ENCODE results near the gene NUBP2.
A peak's percentile ranks its signal among the peaks of the same experiment; 100 is the strongest.

NUBP2 gene, protein sequence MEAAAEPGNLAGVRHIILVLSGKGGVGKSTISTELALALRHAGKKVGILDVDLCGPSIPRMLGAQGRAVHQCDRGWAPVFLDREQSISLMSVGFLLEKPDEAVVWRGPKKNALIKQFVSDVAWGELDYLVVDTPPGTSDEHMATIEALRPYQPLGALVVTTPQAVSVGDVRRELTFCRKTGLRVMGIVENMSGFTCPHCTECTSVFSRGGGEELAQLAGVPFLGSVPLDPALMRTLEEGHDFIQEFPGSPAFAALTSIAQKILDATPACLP

GRCh38 chr16:1782408-1783264 is at the start of gene NUBP2, which contains the start of gene SPSB3:
Gene NUBP2 (plus strand): TSS chr16:1782960. CDS start chr16:1783021, 61 bp downstream.
Gene SPSB3 (minus strand): TSS chr16:1782571. CDS start chr16:1781483, 1,088 bp downstream.
- DNase-seq: peak; percentile 98

- no peak for DNase-seq
Observed at GRCh38 chr16:1734123-1734522, 48.6 kb upstream of the NUBP2 start.

GRCh38 chr16:1734816-1735215 is 47.9 kb upstream of the NUBP2 start:
- DNase-seq: no peak

DNA sequence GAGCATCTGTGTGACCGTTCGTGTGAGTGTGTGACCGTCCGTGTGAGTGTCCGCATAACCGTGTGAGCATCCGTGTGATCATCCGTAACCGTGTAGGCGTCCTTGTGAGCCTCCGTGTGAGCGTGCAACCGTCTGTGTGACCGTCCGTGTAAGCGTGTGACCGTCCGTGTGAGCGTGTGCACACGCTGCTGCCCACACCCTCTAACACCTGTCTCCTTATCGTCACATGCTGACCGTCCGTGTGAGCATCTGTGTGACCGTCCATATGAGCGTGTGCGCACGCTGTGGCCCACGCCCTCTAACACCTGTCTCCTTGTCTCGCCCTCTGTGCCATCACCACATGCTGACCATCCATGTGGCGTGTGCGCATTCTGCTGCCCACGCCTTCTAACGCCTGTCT is 42.5 kb upstream of the NUBP2 start:
- DNase-seq: no peak

- no peak for DNase-seq
Observed at GRCh38 chr16:1740781-1741490, 41.8 kb upstream of the NUBP2 start.

GRCh38 chr16:1741553-1742165 is 41.1 kb upstream of the NUBP2 start:
- DNase-seq: no peak

DNA sequence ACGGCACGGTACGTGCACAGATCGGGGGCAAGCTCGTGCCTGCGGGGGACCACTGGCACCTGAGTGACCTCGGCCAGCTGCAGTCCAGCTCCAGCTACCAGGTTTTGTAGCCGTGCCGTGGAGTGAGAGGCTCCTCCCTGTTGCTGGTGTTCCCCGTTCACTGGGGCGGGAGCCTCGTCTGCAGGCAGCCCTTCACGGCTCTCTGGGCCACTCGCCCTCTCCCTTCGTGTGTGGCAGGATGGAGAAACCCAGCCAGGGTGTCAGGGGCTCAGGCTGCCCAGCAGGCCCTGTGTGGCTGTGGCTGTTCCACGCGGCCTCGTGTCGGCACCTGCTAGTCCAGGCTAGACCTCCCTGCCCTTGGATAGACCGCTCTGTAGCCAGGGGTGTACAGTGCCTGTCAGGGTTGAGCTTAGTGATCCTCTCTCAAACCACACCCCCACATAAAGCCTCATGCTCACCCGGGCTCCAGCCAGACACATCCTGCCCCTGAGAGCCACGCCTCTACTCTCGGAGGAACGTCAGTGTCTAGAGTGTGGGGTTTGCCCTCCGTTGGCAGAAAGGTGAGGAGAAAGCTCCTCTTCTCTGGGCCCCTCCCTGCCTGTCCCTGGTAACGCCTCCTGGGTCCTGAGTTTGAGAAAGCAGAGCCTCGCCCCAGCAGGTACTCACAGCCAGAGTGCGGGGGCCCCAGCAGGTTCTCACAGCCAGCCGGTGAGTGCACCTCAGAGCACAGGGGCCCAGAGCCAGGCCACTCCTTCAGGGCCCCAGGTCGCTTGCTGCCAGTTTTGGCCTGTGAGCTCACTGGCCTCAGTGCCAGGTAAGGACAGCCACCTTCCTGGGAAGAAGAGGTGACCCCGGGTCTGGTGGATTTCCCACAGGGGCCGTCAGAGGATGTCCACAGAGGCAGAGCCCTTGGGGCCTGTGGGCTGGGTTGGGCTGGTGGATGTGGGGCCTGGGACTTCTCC is 39.1 kb upstream of the NUBP2 start:
- DNase-seq: no peak

- DNase-seq: no peak
Observed at GRCh38 chr16:1744338-1744840, 38.4 kb upstream of the NUBP2 start.

- DNase-seq: no peak
Observed at GRCh38 chr16:1745181-1745899, 37.4 kb upstream of the NUBP2 start.

GRCh38 chr16:1745900-1746692 is 36.7 kb upstream of the NUBP2 start:
- no peak for DNase-seq

GRCh38 chr16:1746693-1747195 is 36.0 kb upstream of the NUBP2 start:
- DNase-seq: no peak

- DNase-seq: no peak
Observed at GRCh38 chr16:1747934-1748333, 34.8 kb upstream of the NUBP2 start.

DNA sequence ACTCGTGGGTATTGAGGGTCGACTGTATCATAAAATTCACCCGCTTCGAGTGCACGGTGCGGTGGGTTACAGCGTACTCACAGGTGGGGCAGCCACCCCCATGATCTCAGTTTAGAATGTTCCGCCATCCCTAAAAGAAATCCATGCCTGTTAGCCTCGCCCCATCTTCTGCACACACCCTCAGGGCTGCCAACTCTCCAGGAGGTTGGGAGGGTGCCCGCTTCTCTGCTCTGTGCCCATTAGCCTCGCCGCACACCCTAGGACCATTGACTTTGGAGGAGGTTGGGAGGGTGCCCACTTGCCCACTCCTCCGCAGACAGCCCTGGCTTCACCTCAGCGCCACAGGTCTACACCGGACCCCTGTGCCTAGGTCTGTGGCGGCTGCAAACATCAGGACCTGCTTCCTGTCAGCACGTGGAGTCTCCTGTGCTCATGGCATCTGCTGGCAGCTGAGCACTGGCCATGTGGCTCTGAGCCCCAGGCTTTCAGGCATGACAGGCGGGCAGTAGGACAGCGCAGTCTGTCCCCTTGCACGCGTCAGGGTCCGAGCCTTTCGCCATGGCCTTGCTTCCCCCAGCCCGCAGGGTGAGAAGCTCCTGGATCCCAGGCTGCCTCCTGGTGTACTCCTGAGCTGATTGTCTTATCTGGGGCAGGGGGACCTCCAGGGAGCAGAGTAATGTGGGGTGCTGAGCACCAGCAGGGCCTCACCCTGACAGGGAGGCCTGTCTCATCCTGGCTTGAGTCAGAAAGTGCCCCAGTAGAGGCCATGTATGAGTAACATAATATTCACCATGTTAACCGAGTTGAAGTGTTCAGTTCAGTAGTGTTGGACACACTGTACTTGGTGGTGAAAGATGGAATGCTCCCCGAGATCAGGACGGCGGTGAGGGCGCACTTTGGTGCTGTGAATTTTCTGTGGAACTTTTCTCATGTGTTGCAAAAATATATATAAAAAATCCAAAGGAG is 33.3 kb upstream of the NUBP2 start:
- DNase-seq: no peak

DNA sequence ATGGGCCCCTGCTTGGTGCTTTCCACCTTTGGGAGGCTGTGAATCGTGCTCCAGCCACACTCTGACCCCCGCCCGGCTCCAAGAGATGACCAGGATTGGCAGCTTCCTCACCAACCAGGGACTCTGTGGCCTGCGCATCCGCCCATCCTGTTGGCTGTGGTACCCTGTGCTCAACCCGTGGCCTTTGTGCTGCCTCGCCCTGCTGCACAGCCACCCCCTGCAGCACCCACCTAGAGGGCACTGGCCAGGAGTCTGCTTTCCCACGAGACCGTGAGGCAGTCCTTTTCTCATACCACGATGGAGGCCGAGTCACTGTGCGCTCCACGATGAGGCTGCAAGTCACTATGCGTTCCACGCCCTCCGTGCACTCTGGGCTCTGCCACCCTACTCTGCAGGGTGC is 30.8 kb upstream of the NUBP2 start:
- DNase-seq: no peak

DNA sequence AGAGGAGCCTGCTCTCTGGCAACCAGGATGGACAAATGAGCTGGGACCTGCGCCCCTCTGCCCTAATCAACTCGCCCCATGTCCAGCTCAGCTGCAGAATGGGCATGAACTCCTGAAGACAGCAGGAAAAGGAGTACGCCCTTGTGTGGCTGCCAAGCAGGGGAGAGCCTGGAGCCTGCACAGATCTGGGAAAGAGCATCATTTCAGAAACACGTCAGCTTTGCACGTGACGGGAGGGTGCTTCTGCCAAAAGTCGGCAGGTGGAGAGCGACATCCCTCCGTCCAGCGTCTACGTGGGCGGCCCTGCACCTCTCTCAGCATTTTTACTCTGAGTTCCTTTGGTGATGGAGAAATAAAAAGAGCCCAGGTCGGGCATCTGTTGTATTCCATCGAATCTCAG is 29.9 kb upstream of the NUBP2 start:
- no peak for DNase-seq

DNA sequence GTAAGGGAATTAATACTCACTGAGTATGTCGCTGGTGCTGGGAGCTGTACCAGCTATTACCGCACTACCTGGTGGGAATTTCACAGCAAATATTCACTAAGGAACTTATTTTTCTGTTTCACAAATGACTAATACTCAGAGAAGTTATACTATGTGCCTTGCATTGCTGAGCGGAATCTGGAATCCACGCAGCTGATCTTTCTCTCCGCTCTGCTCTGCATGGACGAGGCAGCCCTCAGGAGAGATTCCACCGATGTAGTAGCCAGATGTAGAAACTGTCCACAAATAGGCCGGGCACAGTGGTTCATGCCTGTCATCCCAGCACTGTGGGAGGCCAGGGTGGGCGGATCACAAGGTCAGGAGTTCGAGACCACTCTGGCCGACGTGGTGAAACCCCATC is 28.6 kb upstream of the NUBP2 start:
- DNase-seq: no peak

- no peak for DNase-seq
Observed at GRCh38 chr16:1757714-1758461, 24.9 kb upstream of the NUBP2 start.

DNA sequence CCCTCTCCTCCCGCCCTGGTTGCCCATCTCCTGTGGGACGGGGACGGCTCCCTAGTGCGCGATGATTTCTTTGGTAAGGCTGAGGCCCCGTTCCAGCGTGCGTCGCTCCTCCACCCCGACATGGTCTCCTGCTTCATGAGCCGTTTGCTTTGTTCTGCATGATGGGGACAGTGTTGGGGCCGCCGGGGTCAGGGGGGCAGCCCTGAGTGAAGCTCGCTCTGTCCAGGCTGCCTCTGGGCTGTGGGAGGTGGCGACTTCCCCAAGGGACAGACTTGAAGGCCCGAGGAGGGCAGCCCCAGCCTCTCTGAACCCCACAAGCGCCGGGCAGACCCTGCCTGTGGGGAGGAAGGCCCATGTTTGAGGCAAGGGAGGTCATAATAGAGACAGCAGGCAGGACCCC is 23.8 kb upstream of the NUBP2 start:
- no peak for DNase-seq
